K562 (cell line): ENCODE data around the gene MEA1. TPM values are rescaled to one million over a fixed set of nuclear protein-coding genes. Genes with fewer than 3 reads are reported as not detected.

ENCODE experiments used
- ATAC-seq: fragments of 200-7000 bp; cut with Tn5 transposase; 3 replicates; pipeline ENCODE4 v1.9.1; 2020; ENCODE audit warnings: moderate library complexity
- BruUV-seq: library from RNA; stranded (reverse); fragments of 400-500 nt; replicated peaks from 2 replicates; lab custom pipeline; 2021; lab: Mats Ljungman, UMichigan
- CTCF ChIA-PET: fragments of 300-600 bp; formaldehyde crosslinking; extraction: SDS; loops from one replicate; lab custom pipeline; 2021; ENCODE audit warnings: low intra/inter-chr PET ratio; lab: Yijun Ruan, JAX
- POLR2A ChIA-PET: fragments of 300-600, 350-650 bp; sonication (Branson Sonifier 250); formaldehyde crosslinking; extraction: SDS; loops from one replicate; lab custom pipeline; 2021; ENCODE audit warnings: antibody characterized with exemption, inconsistent platforms; lab: Yijun Ruan, JAX
- DNase-seq, 4 experiments: peaks; one replicate each; pipeline versions ENCODE4 v3.0.0 to v3.0.0-alpha.2; 2011 to 2018; ENCODE audit warnings: low spot score in 3 of 4, mixed read lengths in 3 of 4; ENCODE audit errors: extremely low read depth in 1 of 4
- FAIRE-seq: peaks from 2 replicates; lab custom pipeline; 2011; peaks lifted over from hg19 to GRCh38; lab: Jason Lieb, UNC
- H2AFZ ChIP-seq: 2 replicates; pipeline ENCODE4 v1.6.0; 2011; ENCODE audit warnings: low read depth, low read length, control low read depth, inconsistent platforms
- H3K27ac ChIP-seq: fragments of 200-600 bp; 3 replicates; pipeline ENCODE4 v1.8.0; 2011; ENCODE audit warnings: low read depth, mild to moderate bottlenecking, control low read depth, inconsistent platforms, low read length, moderate library complexity, mixed read lengths; ENCODE audit errors: extremely low read depth
- H3K27me3 ChIP-seq, 2 experiments: fragments of 300-600 bp in 1 of 2; 2 replicates in 1 of 2; 3 replicates in 1 of 2; pipeline versions ENCODE4 v1.6.0 to v1.8.0; 2011; ENCODE audit warnings: inconsistent platforms in 2 of 2, low read length in 2 of 2, mild to moderate bottlenecking in 1 of 2, mixed read lengths in 1 of 2, moderate library complexity in 1 of 2; ENCODE audit not compliant: control insufficient read depth in 2 of 2, insufficient read depth in 2 of 2
- H3K36me3 ChIP-seq: fragments of 300-600 bp; 3 replicates; pipeline ENCODE4 v1.8.0; 2011; ENCODE audit warnings: mild to moderate bottlenecking, low read length, inconsistent platforms; ENCODE audit not compliant: control insufficient read depth, insufficient read depth
- H3K4me1 ChIP-seq, 2 experiments: fragments of 200-600 bp in 1 of 2; replicated peaks in 1 of 2; 2 replicates in 1 of 2; 3 replicates in 1 of 2; pipeline versions ENCODE4 v1.5.1 to v1.8.0; 2011; ENCODE audit warnings: inconsistent platforms in 2 of 2, low read length in 2 of 2, mild to moderate bottlenecking in 1 of 2, mixed read lengths in 1 of 2, moderate library complexity in 1 of 2; ENCODE audit not compliant: control insufficient read depth in 2 of 2, insufficient read depth in 2 of 2
- H3K4me2 ChIP-seq: 2 replicates; pipeline ENCODE4 v1.6.1; 2011; ENCODE audit warnings: low read length, control low read depth, inconsistent platforms, mixed read lengths; ENCODE audit not compliant: insufficient read depth
- H3K4me3 ChIP-seq: fragments of 200-600 bp; sonication (generic), shearing (Covaris generic); 2 replicates; pipeline ENCODE4 v1.5.1; 2016; ENCODE audit warnings: control low read depth, inconsistent platforms
- H3K79me2 ChIP-seq: fragments of 200-600 bp; 3 replicates; pipeline ENCODE4 v1.8.0; 2011; ENCODE audit warnings: low read length, inconsistent platforms; ENCODE audit not compliant: control insufficient read depth, insufficient read depth
- H3K9ac ChIP-seq, 2 experiments: 2 replicates each; pipeline versions ENCODE4 v1.6.0 to v1.6.1; 2011; ENCODE audit warnings: low read depth in 2 of 2, low read length in 2 of 2, control low read depth in 1 of 2, inconsistent platforms in 1 of 2, mild to moderate bottlenecking in 1 of 2, mixed read lengths in 1 of 2; ENCODE audit not compliant: insufficient read depth in 1 of 2
- H3K9me1 ChIP-seq: one replicate; pipeline ENCODE4 v1.6.0; 2011; ENCODE audit warnings: inconsistent platforms, mild to moderate bottlenecking, low read length, moderate library complexity; ENCODE audit not compliant: control insufficient read depth, insufficient read depth
- H3K9me3 ChIP-seq: replicated peaks from 2 replicates; pipeline ENCODE4 v1.5.1; 2011; ENCODE audit warnings: low read depth, low read length, inconsistent platforms; ENCODE audit not compliant: control insufficient read depth, insufficient read depth
- H4K20me1 ChIP-seq: replicated peaks from 2 replicates; pipeline ENCODE4 v1.6.1; 2011; ENCODE audit warnings: low read length, inconsistent platforms, mixed read lengths; ENCODE audit not compliant: control insufficient read depth, insufficient read depth
- ADNP ChIP-seq: fragments of 200-800 bp; sonication (Bioruptor generic); IDR thresholded peaks from 2 replicates; pipeline ENCODE4 v1.6.1; 2016; ENCODE audit warnings: missing genetic modification characterization, missing compliant biosample characterization
- ATF6 ChIP-seq: sonication (generic); formaldehyde crosslinking; IDR thresholded peaks from 2 replicates; pipeline ENCODE4 v1.4.0; 2020; ENCODE audit warnings: mild to moderate bottlenecking, missing genetic modification reagents
- ELF4 ChIP-seq: fragments of 450-650 bp; formaldehyde crosslinking; IDR thresholded peaks from 2 replicates; pipeline ENCODE4 v1.4.0; 2022; ENCODE audit warnings: missing genetic modification characterization
- ERF ChIP-seq: fragments of 450-650 bp; formaldehyde crosslinking; IDR thresholded peaks from 2 replicates; pipeline ENCODE4 v1.4.0; 2020; ENCODE audit warnings: mild to moderate bottlenecking, mixed read lengths
- FOXA1 ChIP-seq: fragments of 450-650 bp; IDR thresholded peaks from 2 replicates; pipeline ENCODE4 v1.6.1; 2016; ENCODE audit warnings: mild to moderate bottlenecking, borderline replicate concordance
- IRF9 ChIP-seq: fragments of 450-650 bp; IDR thresholded peaks from 2 replicates; pipeline ENCODE4 v1.6.1; 2016; ENCODE audit warnings: missing biosample characterization, missing genetic modification characterization
- KAT7 ChIP-seq: sonication (generic); formaldehyde crosslinking; IDR thresholded peaks from 2 replicates; pipeline ENCODE4 v1.8.0; 2022; ENCODE audit warnings: missing genetic modification reagents, mild to moderate bottlenecking, borderline replicate concordance
- MBD1 ChIP-seq: fragments of 250-450 bp; sonication (Bioruptor Pico); IDR thresholded peaks from 2 replicates; pipeline ENCODE4 v1.8.0; 2022; ENCODE audit warnings: inconsistent platforms
- MNT ChIP-seq, 2 experiments: fragments of 450-650 bp; conservative IDR thresholded peaks; 2 replicates each; pipeline ENCODE4 v1.6.1; 2017; ENCODE audit warnings: mild to moderate bottlenecking in 2 of 2, moderate library complexity in 2 of 2
- RCOR1 ChIP-seq, 2 experiments: IDR thresholded peaks; 2 replicates each; pipeline ENCODE4 v1.6.1; 2012; ENCODE audit warnings: low read depth in 2 of 2, low read length in 2 of 2, borderline replicate concordance in 1 of 2, improper control_type of control experiment in 1 of 2
- SMARCC2 ChIP-seq: fragments of 450-650 bp; IDR thresholded peaks from 2 replicates; pipeline ENCODE4 v1.6.1; 2017; ENCODE audit warnings: antibody characterized with exemption, moderate library complexity, mild to moderate bottlenecking, low read depth
- TAL1 ChIP-seq: fragments of 450-650 bp; IDR thresholded peaks from 2 replicates; pipeline ENCODE4 v1.6.1; 2016; ENCODE audit warnings: mild to moderate bottlenecking
- XRCC5 ChIP-seq: fragments of 200-400 bp; formaldehyde crosslinking; IDR thresholded peaks from 2 replicates; pipeline ENCODE4 v1.6.1; 2017; ENCODE audit warnings: low read depth, mild to moderate bottlenecking, low read length
- ZBTB43 ChIP-seq: sonication (generic); formaldehyde crosslinking; IDR thresholded peaks from 2 replicates; pipeline ENCODE4 v1.8.0; 2023; ENCODE audit warnings: mild to moderate bottlenecking, missing genetic modification reagents
- ZNF12 ChIP-seq: sonication (generic); formaldehyde crosslinking; IDR thresholded peaks from 2 replicates; pipeline ENCODE4 v1.4.0; 2020; ENCODE audit warnings: mild to moderate bottlenecking, missing genetic modification reagents
- ZNF507 ChIP-seq: conservative IDR thresholded peaks from 2 replicates; pipeline ENCODE4 v1.6.1; 2017; ENCODE audit warnings: missing genetic modification characterization, missing compliant biosample characterization
- WGBS: fragments of 100-300 bp; shearing (Covaris generic); methylation state at CpG from one replicate; pipeline ENCODE4 v1.1.6; 2016; ENCODE audit warnings: low coverage, mixed read lengths; ENCODE audit not compliant: insufficient coverage; ENCODE audit errors: missing lambda C conversion rate; 5-methylcytosine and 5-hydroxymethylcytosine counted together
- in situ Hi-C: fragments of 300-500 bp; cut with MboI; formaldehyde crosslinking; loops from 4 replicates; pipeline ENCODE4 v1.15.0; 2018; ENCODE audit warnings: inconsistent platforms, mixed read lengths
- intact Hi-C: fragments of 100-400 bp; cut with micrococcal nuclease; formaldehyde crosslinking; loops from 2 replicates; pipeline ENCODE4 v1.14.2; 2022
- polyA plus RNA-seq, 8 experiments: library from polyadenylated mRNA; depleted of rRNA in 4 of 8; stranded (reverse) in 5 of 8; unstranded in 3 of 8; fragments of >200 nt; fragmentation: Nextera tagmentation in 2 of 8; fragmentation: Illumina TruSeq in 1 of 8; extraction: Ambion mirVana in 2 of 8; extraction: Trizol in 1 of 8; gene quantifications; 2 replicates each; pipeline versions ENCODE4 v1.2.1 to v1.2.3, GENCODE V29; 2011 to 2014; ENCODE audit warnings: inconsistent platforms in 1 of 8, missing spikeins in 1 of 8
- total RNA-seq, 7 experiments: library from RNA; depleted of rRNA in 6 of 7; stranded (reverse); fragments of >200 nt in 6 of 7; fragmentation: Illumina TruSeq in 2 of 7; extraction: Trizol in 2 of 7; gene quantifications; 2 replicates each; pipeline versions ENCODE4 v1.2.1 to v1.2.3, GENCODE V29; 2011 to 2021; ENCODE audit warnings: low replicate concordance in 1 of 7

MEA1 gene
- total and polyA plus RNA-seq, 9 of the 15 experiments (the other 6 are each of a cell fraction or from before 2014, with no cell fraction given): 86.8 to 210 (median 152) TPM

GRCh38 chr6:43001843-43002242, 11.9 kb downstream of the MEA1 start:
- H3K27me3 ChIP-seq: no peaks in the 10 kb centered on the region
- H3K9ac ChIP-seq: no peak overlapping the region
- ChIA-PET CTCF (no interaction called here), POLR2A (interaction anchor here (0.7 kb wide), 1 partner anchor 642 kb away, joined by 4 read pairs; no protein-coding TSS in a partner anchor)
- H3K36me3 ChIP-seq: peaks cover 10% of the 10 kb centered on the region; the same call in 2 of the 3 replicates
- no peaks in the 10 kb centered on the region for H3K79me2 ChIP-seq
- DNase-seq (no peak), ATAC-seq (no peak), FAIRE-seq (no peak)
- H3K4me1 ChIP-seq: no peaks in the 10 kb centered on the region
- no TSS peak for BruUV-seq
- H3K4me3 ChIP-seq: no peak overlapping the region
- WGBS: 84% methylated on average over 6 of the region's 8 CpGs
- H3K9me1 ChIP-seq: no peaks in the 10 kb centered on the region
- no peaks in the 10 kb centered on the region for H3K9me3 ChIP-seq
- in situ Hi-C loops (no loop called here), intact Hi-C loops (no loop called here)
- no peak overlapping the region for H3K27ac ChIP-seq
- no peaks in the 10 kb centered on the region for H4K20me1 ChIP-seq
- H2AFZ ChIP-seq: no peak overlapping the region
- H3K4me2 ChIP-seq: no peak overlapping the region
- TF ChIP-seq MNT (conservative IDR thresholded peaks at IDR 0.05): no peak
- TF ChIP-seq IRF9 (tag): no peak
- TF ChIP-seq ZBTB43 (CRISPR knock-in tag): no peak
- TF ChIP-seq XRCC5: no peak
- TF ChIP-seq KAT7: no peak
- no peak for TF ChIP-seq SMARCC2
- no peak for TF ChIP-seq ATF6 (CRISPR knock-in tag)
- TF ChIP-seq ZNF507 (tag): no peak
- TF ChIP-seq ELF4 (CRISPR knock-in tag): no peak
- no peak for TF ChIP-seq FOXA1
- peak; percentile 61; the same call in 1 of the 2 replicates for TF ChIP-seq ADNP (tag)
- no peak for TF ChIP-seq TAL1
- no peak for TF ChIP-seq ERF (CRISPR knock-in tag)
- TF ChIP-seq MBD1 (CRISPR knock-in tag): no peak
- TF ChIP-seq RCOR1 (IDR thresholded peaks at IDR 0.05; ENCODE audit: borderline replicate concordance in 1 of 2, low read depth in 2 of 2, low read length in 2 of 2): 0 out of 4 replicates have a peak, but pooled peaks of 1 of the 2 experiments have one; percentile 40
- no peak for TF ChIP-seq ZNF12 (CRISPR knock-in tag)
